ENCODE data around the gene MACF1.

DNA sequence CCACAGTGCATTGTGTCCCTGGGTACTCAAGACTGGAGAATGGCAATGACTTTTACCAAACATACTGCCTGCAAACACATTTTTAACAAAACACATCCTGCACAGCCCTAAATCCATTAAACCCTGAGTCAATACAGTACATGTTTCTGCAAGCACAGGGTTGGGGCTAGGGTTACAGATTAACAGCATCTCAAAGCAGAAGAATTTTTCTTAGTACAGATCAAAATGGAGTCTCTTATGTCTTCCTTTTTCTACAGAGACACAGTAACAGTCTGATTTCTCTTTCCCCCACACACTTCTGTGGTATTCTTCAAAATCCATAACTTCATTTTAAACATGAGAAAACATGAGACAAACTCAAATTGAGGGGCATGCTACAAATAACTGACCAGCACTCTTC lies 300.8 kb downstream of the MACF1 start:
- TF ChIP-seq, protein P1, sequence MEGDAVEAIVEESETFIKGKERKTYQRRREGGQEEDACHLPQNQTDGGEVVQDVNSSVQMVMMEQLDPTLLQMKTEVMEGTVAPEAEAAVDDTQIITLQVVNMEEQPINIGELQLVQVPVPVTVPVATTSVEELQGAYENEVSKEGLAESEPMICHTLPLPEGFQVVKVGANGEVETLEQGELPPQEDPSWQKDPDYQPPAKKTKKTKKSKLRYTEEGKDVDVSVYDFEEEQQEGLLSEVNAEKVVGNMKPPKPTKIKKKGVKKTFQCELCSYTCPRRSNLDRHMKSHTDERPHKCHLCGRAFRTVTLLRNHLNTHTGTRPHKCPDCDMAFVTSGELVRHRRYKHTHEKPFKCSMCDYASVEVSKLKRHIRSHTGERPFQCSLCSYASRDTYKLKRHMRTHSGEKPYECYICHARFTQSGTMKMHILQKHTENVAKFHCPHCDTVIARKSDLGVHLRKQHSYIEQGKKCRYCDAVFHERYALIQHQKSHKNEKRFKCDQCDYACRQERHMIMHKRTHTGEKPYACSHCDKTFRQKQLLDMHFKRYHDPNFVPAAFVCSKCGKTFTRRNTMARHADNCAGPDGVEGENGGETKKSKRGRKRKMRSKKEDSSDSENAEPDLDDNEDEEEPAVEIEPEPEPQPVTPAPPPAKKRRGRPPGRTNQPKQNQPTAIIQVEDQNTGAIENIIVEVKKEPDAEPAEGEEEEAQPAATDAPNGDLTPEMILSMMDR (IDR thresholded peaks at IDR 0.05 in 8 of 11, conservative IDR thresholded peaks at IDR 0.05 in 3 of 11): no peak
- TF ChIP-seq POLR2A (IDR thresholded peaks at IDR 0.05) (no peak), POLR2AphosphoS5 (IDR thresholded peaks at IDR 0.05) (no peak)

All from spleen (tissue), 7 donors.